Neuron (in vitro differentiated cells): ENCODE data around the gene ERLEC1.

Experiments
- H2AFZ ChIP-seq: one replicate; pipeline ENCODE4 v1.6.1; 2013; ENCODE audit warnings: low read depth, mild to moderate bottlenecking, inconsistent platforms, low read length, moderate library complexity
- H3K27me3 ChIP-seq: one replicate; pipeline ENCODE4 v1.6.1; 2013; ENCODE audit warnings: low read length; ENCODE audit not compliant: insufficient read depth
- H3K36me3 ChIP-seq: one replicate; pipeline ENCODE4 v1.6.1; 2013; ENCODE audit warnings: low read length; ENCODE audit not compliant: insufficient read depth
- H3K4me1 ChIP-seq: one replicate; pipeline ENCODE4 v1.6.1; 2013; ENCODE audit warnings: low read length; ENCODE audit not compliant: insufficient read depth
- H3K4me3 ChIP-seq: 2 replicates; pipeline ENCODE4 v1.5.1; 2013; ENCODE audit warnings: mild to moderate bottlenecking, low read length, moderate library complexity
- H3K9me3 ChIP-seq: one replicate; pipeline ENCODE4 v1.6.1; 2013; ENCODE audit warnings: low read length

The ERLEC1 gene

DNA sequence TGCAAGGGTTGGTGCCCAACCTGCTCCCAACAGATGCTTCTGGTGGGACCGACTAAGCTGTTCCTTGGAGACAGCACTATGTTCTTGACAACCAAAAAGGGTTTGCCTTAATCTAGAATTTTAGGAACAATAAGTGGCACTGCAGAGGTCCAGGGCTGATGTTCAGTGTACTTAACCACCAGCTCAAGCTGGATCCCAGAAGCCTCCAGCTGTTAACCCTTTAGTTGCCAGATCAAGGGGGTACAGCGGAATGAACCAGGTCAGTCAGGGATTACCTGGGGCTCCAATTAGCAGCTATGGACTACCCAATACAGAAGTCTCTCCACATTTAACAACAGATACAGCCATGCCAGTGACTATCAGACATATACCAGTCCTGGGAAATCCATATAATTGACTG is 69.4 kb downstream of the ERLEC1 start:
- H3K9me3 ChIP-seq: no peaks in the 10 kb centered on the region
- H3K27me3 ChIP-seq: no peaks in the 10 kb centered on the region
- no peaks in the 10 kb centered on the region for H3K4me1 ChIP-seq
- H3K36me3 ChIP-seq: peaks cover 21% of the 10 kb centered on the region
- no peak overlapping the region for H3K4me3 ChIP-seq
- H2AFZ ChIP-seq: no peak overlapping the region

DNA sequence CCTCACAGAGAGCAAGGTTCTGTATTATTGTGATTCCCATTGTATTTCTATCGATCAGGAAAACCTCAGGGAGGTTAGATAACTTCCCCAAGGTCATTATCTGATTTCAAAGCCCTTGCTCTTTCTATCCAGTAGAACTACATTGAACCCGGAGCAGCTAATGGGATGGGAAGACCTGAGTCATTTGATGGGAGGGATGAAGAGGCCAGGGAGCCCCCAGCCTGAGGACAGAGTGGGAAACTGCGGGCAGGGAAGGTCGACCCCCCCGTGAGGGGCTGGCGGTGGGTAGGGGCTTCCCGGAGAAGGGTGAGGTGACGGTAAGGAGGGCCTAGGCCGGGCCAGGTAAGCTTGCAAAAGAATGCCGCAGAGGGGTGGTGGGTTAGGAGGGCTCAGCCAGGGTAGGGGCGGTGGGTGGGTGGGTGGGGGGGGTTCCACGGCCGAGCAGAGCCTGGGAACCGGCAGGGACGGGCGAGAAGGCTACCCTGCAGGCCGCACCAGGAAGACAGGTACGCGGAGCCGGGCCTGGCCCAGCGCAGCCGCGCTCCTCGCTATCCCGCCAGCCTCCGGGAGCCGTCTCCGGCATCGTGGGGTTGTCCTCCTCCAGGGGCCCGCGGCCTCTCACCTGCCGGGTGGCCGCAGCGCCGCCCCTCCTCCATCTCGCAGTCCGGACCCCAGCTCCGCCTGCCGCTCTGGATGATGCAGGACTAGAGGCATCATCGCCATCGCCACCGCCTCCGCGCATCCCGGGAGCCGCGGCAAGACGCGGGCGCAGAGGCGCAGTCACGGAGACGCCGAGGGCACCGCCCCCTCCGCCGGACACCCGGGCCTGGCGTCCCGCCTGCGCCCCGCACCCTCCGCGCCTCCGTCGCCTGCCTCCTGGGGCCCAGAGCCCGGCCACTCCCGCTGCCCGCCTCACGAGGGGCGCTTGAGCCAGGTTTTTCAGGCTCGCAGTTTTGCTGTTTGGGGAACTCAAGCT is 72.7 kb downstream of the ERLEC1 start, which contains the start of gene GPR75:
Gene GPR75 (minus strand): TSS at position 762 of the 976 bp plus-strand sequence. CDS start 5,211 bp downstream, outside the sequence.
- peaks cover 13% of the 10 kb centered on the region for H3K36me3 ChIP-seq

DNA sequence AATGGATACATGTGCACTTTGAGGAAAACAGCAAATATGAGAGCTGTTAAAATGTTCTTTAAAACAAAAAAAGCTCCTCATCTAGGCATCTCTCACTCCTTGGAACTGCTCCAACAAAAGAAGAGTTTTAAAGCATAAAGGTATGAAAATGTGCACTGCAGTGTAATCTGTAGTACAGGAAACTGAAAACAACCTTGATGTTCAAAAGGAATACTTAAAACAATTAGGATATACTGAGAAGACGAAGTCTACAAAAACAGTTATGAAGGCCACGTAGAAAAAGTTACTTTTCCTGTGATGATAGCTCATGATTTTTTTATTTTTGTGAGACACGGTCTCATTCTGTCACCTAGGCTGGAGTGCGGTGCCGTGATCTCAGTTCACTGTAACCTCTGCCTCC is 75.0 kb downstream of the ERLEC1 start:
- Histone ChIP-seq H3K4me3 (no peak overlapping the region), H3K9me3 (no peaks in the 10 kb centered on the region), H2AFZ (no peak overlapping the region), H3K27me3 (no peaks in the 10 kb centered on the region), H3K36me3 (peaks cover 36% of the 10 kb centered on the region), H3K4me1 (no peaks in the 10 kb centered on the region)

More for the DNA sequence above, 72.7 kb downstream of the ERLEC1 start, which contains the start of gene GPR75:
- Histone ChIP-seq H3K4me3 (no peak within 1 kb of the TSS), H3K9me3 (no peaks in the 10 kb centered on the region), H3K4me1 (no peaks in the 10 kb centered on the region), H2AFZ (no peak within 1 kb of the TSS), H3K27me3 (no peaks in the 10 kb centered on the region)

DNA sequence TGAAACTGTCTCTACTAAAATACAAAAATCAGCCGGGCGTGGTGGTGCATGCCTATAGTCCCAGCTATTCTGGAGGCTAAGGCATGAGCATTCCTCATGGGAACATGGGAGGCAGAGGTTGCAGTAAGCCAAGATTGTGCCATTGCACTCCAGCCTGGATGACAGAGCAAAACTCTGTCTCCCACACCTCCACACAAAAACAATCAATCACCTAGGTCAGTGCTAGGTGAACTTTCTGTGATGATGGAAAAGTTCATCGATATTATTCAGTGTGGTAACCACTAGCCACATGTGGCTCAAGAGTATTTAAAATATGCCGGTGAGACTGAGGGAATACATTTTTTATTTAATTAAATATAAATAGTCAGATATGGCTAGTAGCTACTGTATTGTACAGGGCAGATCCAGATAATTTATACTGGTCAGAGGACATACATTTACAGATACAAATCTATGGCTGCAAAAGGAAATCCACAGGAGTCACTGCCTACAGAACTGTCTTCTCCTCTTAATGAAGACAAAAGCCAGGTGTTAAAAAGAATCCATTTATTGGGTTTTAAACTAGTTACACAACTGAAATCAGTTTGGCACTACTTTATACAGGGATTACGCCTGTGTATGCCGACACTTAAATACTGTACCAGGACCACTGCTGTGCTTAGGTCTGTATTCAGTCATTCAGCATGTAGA is 76.8 kb downstream of the ERLEC1 start:
- H2AFZ ChIP-seq: no peak overlapping the region
- H3K4me1 ChIP-seq: no peaks in the 10 kb centered on the region
- H3K4me3 ChIP-seq: no peak overlapping the region
- peaks cover 50% of the 10 kb centered on the region for H3K36me3 ChIP-seq
- no peaks in the 10 kb centered on the region for H3K9me3 ChIP-seq
- no peaks in the 10 kb centered on the region for H3K27me3 ChIP-seq

DNA sequence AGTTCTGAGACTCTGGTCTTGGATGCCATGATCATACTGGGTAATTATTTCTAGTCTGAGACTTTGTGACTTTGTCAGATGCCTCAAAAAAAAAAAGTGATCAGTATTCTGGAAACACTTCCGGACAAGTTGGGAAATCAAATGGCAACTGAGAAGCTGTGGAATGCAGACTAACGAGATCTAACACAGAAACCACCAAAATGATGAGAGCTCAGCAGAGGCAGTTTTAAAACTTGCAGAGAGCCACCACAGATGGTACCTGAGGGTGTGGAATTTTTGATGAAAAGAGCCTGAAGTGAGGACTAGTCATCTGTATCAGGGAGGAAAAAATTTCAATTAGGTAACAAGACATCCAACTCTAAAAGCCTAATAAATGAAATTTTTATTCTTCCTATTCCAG is 78.4 kb downstream of the ERLEC1 start:
- Histone ChIP-seq H3K4me3 (no peak overlapping the region), H3K9me3 (no peaks in the 10 kb centered on the region), H3K36me3 (peaks cover 61% of the 10 kb centered on the region), H3K4me1 (no peaks in the 10 kb centered on the region), H2AFZ (no peak overlapping the region), H3K27me3 (no peaks in the 10 kb centered on the region)

DNA sequence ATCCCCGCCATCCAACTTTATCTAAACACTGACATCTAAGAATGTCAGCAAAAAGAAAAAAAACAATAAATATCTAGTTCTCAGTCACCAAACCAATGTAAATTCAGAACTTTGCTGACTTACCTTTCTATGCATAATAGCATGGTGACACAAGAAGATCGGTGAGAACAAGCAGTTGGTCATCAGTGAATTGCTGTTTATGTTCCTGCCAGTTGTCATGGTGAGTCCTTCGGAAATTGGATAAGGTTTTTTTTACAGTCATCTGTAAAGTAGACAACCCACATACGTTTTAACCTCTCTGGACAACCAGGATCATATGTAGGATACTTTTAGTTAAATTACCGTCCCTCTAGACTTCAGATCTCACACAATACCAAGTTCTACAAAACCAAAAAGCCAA is 79.1 kb downstream of the ERLEC1 start:
- no peak overlapping the region for H2AFZ ChIP-seq
- H3K9me3 ChIP-seq: no peaks in the 10 kb centered on the region
- no peaks in the 10 kb centered on the region for H3K27me3 ChIP-seq
- no peak overlapping the region for H3K4me3 ChIP-seq
- H3K36me3 ChIP-seq: peaks cover 60% of the 10 kb centered on the region
- no peaks in the 10 kb centered on the region for H3K4me1 ChIP-seq

DNA sequence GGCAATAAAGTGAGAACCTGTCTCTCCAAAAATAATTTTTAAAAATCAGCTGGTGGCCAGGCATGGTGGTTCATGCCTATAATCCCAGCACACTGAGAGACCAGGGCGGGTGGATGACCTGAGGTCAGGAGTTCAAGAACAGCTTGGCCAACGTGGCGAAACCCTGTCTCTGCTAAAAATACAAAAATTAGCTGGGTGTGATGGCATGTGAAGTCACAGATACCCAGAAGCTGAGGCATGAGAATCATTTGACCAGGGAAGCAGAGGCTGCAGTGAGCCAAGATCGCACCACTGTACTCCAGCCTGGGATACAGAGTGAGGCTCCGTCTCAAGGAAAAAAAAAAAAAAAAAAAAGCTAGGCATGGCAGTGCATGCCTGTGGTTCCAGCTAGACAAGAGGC is 80.3 kb downstream of the ERLEC1 start:
- no peaks in the 10 kb centered on the region for H3K4me1 ChIP-seq
- peaks cover 65% of the 10 kb centered on the region for H3K36me3 ChIP-seq
- H3K4me3 ChIP-seq: no peak overlapping the region
- H3K27me3 ChIP-seq: no peaks in the 10 kb centered on the region
- H2AFZ ChIP-seq: no peak overlapping the region
- H3K9me3 ChIP-seq: no peaks in the 10 kb centered on the region

DNA sequence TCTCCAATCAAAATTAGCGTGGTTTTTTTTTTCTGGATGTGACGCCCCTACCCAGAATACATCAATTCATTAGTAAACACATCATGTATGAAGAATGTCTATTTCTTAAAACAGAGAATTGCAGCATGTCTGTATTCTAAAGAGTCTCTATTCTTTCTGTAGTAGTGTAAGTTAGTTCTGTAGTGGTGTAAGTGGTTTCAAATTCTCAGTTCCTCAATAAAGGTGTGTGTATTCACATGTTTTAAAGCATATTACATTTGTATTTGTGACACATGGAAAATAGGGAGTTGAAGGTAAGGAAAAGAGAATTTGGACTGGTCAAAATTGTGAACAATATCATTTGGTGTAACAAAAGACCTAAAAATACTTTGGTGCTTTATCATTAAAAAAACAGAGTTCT is 80.9 kb downstream of the ERLEC1 start:
- Histone ChIP-seq H3K4me1 (no peaks in the 10 kb centered on the region), H3K27me3 (no peaks in the 10 kb centered on the region), H2AFZ (no peak overlapping the region), H3K9me3 (no peaks in the 10 kb centered on the region), H3K4me3 (no peak overlapping the region), H3K36me3 (peaks cover 68% of the 10 kb centered on the region)
